ENCODE measurements around the gene PCED1A.

DNA sequence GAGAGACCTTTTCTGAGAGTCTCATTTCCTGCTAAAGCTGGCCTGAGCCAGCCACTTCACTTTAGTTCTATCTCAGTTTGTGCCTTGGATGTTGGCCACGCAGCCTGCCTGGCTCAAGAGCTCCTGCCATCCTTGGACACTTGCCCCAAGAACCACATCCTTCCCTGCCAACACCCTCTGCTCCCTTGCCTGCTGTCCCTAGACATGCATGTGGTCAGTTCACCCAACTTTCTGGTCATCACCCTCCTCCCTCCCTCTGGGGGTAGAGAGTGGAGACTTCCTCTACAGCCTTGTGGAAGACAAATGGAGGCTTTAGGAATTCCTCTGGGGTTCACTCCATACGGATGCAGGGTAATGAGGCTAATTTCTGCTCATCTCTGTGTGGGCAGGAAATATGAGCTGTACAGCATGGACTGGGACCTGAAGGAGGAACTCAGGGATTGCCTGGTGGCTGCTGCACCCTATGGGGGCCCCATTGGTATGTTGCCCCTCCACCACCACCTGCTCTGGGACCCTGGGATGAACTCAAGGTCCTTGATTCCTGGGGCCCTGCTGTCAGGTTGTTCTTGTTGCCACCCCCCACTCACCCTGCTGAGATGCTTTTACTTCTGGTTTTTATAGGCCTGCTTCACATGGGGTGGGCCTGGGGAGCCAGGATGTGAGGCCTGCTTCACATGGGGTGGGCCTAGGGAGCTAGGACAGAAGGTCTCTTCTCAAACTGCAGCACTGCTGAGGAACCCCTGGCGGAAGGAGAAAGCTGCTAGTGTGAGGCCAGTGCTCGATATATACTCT is 19.1 kb upstream of the PCED1A start:
- TF ChIP-seq, protein P1, sequence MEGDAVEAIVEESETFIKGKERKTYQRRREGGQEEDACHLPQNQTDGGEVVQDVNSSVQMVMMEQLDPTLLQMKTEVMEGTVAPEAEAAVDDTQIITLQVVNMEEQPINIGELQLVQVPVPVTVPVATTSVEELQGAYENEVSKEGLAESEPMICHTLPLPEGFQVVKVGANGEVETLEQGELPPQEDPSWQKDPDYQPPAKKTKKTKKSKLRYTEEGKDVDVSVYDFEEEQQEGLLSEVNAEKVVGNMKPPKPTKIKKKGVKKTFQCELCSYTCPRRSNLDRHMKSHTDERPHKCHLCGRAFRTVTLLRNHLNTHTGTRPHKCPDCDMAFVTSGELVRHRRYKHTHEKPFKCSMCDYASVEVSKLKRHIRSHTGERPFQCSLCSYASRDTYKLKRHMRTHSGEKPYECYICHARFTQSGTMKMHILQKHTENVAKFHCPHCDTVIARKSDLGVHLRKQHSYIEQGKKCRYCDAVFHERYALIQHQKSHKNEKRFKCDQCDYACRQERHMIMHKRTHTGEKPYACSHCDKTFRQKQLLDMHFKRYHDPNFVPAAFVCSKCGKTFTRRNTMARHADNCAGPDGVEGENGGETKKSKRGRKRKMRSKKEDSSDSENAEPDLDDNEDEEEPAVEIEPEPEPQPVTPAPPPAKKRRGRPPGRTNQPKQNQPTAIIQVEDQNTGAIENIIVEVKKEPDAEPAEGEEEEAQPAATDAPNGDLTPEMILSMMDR (IDR thresholded peaks at IDR 0.05; ENCODE audit: low read length) = no peak
- no peak for TF ChIP-seq EZH2 (IDR thresholded peaks at IDR 0.05; ENCODE audit: borderline replicate concordance, low read length)

Data from OCI-LY1 (cell line).